Sigmoid colon (tissue), 7 donors: ENCODE results near the gene GFY. TPM values are rescaled to one million over a fixed set of nuclear protein-coding genes. Genes with fewer than 3 reads are reported as not detected.

Source experiments
- DNase-seq: peaks from one replicate; pipeline ENCODE4 v3.0.0-alpha.2; 2019
- H3K27ac ChIP-seq, 4 donors: fragments of 200-600 bp; sonication (generic); one replicate each; pipeline ENCODE4 v1.5.1; 2016 to 2019; ENCODE audit warnings: mild to moderate bottlenecking in 1 of 4
- H3K27me3 ChIP-seq, 3 donors: fragments of 200-600 bp; sonication (generic); one replicate each; pipeline ENCODE4 v1.5.1; 2019; ENCODE audit warnings: mild to moderate bottlenecking in 1 of 3
- H3K36me3 ChIP-seq, 4 donors: fragments of 200-600 bp; sonication (generic); one replicate each; pipeline ENCODE4 v1.5.1; 2016 to 2019
- H3K4me1 ChIP-seq, 4 donors: fragments of 200-600 bp; sonication (generic); one replicate each; pipeline ENCODE4 v1.5.1; 2017 to 2019
- H3K4me3 ChIP-seq, 4 donors: fragments of 200-600 bp; sonication (generic); one replicate each; pipeline ENCODE4 v1.5.1; 2017 to 2019; ENCODE audit warnings: mild to moderate bottlenecking in 2 of 4, moderate library complexity in 1 of 4
- H3K9me3 ChIP-seq, 4 donors: fragments of 200-600 bp in 3 of 4; sonication (generic) in 3 of 4; one replicate each; pipeline versions ENCODE4 v1.5.1 to v1.6.1; 2013 to 2019
- CTCF ChIP-seq, 4 experiments: fragments of 450-650 bp in 3 of 4; fragments of 200-600 bp in 1 of 4; IDR thresholded peaks; one replicate each; pipeline ENCODE4 v1.5.1; 2016 to 2019; ENCODE audit warnings: antibody characterized with exemption in 4 of 4, mild to moderate bottlenecking in 3 of 4, moderate library complexity in 2 of 4
- EP300 ChIP-seq, 4 donors: sonication (generic); formaldehyde crosslinking; IDR thresholded peaks; one replicate each; pipeline ENCODE4 v1.6.1; 2017; ENCODE audit warnings: antibody characterized with exemption in 4 of 4
- POLR2A ChIP-seq, 2 donors: fragments of 450-650 bp; IDR thresholded peaks; one replicate each; pipeline ENCODE4 v1.6.1; 2016; ENCODE audit warnings: antibody characterized with exemption in 2 of 2, mild to moderate bottlenecking in 2 of 2, moderate library complexity in 2 of 2
- POLR2AphosphoS5 ChIP-seq, 4 donors: sonication (generic); formaldehyde crosslinking; IDR thresholded peaks; one replicate each; pipeline ENCODE4 v1.6.1; 2017; ENCODE audit warnings: antibody characterized with exemption in 4 of 4
- WGBS, 2 donors: extraction: QIAGEN DNeasy Blood & Tissue Kit; methylation state at CpG; one replicate each; pipeline ENCODE4 v1.1.7; 2013; 5-methylcytosine and 5-hydroxymethylcytosine counted together
- intact Hi-C: fragments of 100-400 bp; cut with DNase I; formaldehyde crosslinking; loops from one replicate; pipeline ENCODE4 v1.15.1; 2023
- polyA plus RNA-seq, 3 donors: library from polyadenylated mRNA; stranded (reverse); fragments of 200-250 nt; gene quantifications; one replicate each; pipeline ENCODE4 v1.2.3, GENCODE V29; 2013
- total RNA-seq, 4 donors: library from RNA; depleted of rRNA; stranded (reverse); fragments of >200 nt; gene quantifications; one replicate each; pipeline ENCODE4 v1.1.0, GENCODE V29; 2016
- donor health status: healthy with polysubstance abuse.
- donor health status: Bipolar disorder and iron deficiency.
- donor health status: healthy.

Gene GFY
- total and polyA plus RNA-seq, 7 donors, result not detected

GRCh38 chr19:49390929-49391359 is 34.2 kb upstream of the GFY start:
- intact Hi-C loops, result no loop called here
- Histone ChIP-seq H3K4me1 (peaks cover 0 to 3% (median 0%) of the 10 kb centered on the region in 4 donors), H3K36me3 (no peaks in the 10 kb centered on the region), H3K9me3 (no peaks in the 10 kb centered on the region), H3K4me3 (no peak overlapping the region), H3K27ac (no peak overlapping the region), H3K27me3 (peaks cover 6 to 47% (median 14%) of the 10 kb centered on the region in 3 donors)
- TF ChIP-seq EP300 (IDR thresholded peaks at IDR 0.05) (no peak), CTCF (IDR thresholded peaks at IDR 0.05) (no peak), POLR2AphosphoS5 (IDR thresholded peaks at IDR 0.05) (no peak), POLR2A (IDR thresholded peaks at IDR 0.05) (no peak)
- no peak for DNase-seq
- 29 to 53% methylated on average over 9 of the region's 9 CpGs for WGBS, 2 donors

- 12 to 30% methylated on average over 13 to 14 of the region's 14 CpGs for WGBS, 2 donors
- peaks cover 6 to 52% (median 14%) of the 10 kb centered on the region in 3 donors for H3K27me3 ChIP-seq
- TF ChIP-seq CTCF (IDR thresholded peaks at IDR 0.05), result peak; percentile 61 to 77 (median 68)
- TF ChIP-seq EP300 (IDR thresholded peaks at IDR 0.05), result no peak
- TF ChIP-seq POLR2A (IDR thresholded peaks at IDR 0.05), result no peak
- no peak for TF ChIP-seq POLR2AphosphoS5 (IDR thresholded peaks at IDR 0.05)
- no peak overlapping the region for H3K4me3 ChIP-seq
- intact Hi-C loops, result loop anchor here (1.0 to 2.0 kb wide), 2 partner anchors 52 to 155 kb away; no protein-coding TSS in a partner anchor
- peak; percentile 88 for DNase-seq
- H3K27ac ChIP-seq, result no peak overlapping the region
- H3K36me3 ChIP-seq, result no peaks in the 10 kb centered on the region
- H3K9me3 ChIP-seq, result no peaks in the 10 kb centered on the region
- peaks cover 0 to 3% (median 0%) of the 10 kb centered on the region in 4 donors for H3K4me1 ChIP-seq
Observed at GRCh38 chr19:49391581-49392399, 33.4 kb upstream of the GFY start.

GRCh38 chr19:49393881-49394280 is 31.3 kb upstream of the GFY start:
- H3K36me3 ChIP-seq, result no peaks in the 10 kb centered on the region
- TF ChIP-seq POLR2AphosphoS5 (IDR thresholded peaks at IDR 0.05) (no peak), EP300 (IDR thresholded peaks at IDR 0.05) (no peak), CTCF (IDR thresholded peaks at IDR 0.05) (no peak)
- H3K9me3 ChIP-seq, result no peaks in the 10 kb centered on the region
- no peak for DNase-seq
- no peak overlapping the region for H3K27ac ChIP-seq
- no peaks in the 10 kb centered on the region for H3K4me1 ChIP-seq
- H3K4me3 ChIP-seq, result no peak overlapping the region
- WGBS, 2 donors, result 67 to 69% methylated on average over 5 of the region's 5 CpGs
- intact Hi-C loops, result loop anchor here (2.0 kb wide), 1 partner anchor 153 kb away; no protein-coding TSS in a partner anchor
- H3K27me3 ChIP-seq, result peaks cover 6 to 42% (median 14%) of the 10 kb centered on the region in 3 donors

- no peaks in the 10 kb centered on the region for H3K9me3 ChIP-seq
- intact Hi-C loops, result no loop called here
- no peak overlapping the region for H3K4me3 ChIP-seq
- peaks cover 6 to 36% (median 14%) of the 10 kb centered on the region in 3 donors for H3K27me3 ChIP-seq
- no peaks in the 10 kb centered on the region for H3K36me3 ChIP-seq
- no peak for TF ChIP-seq POLR2A (IDR thresholded peaks at IDR 0.05)
- TF ChIP-seq EP300 (IDR thresholded peaks at IDR 0.05), result no peak
- TF ChIP-seq CTCF (IDR thresholded peaks at IDR 0.05), result no peak
- no peak for TF ChIP-seq POLR2AphosphoS5 (IDR thresholded peaks at IDR 0.05)
- no peak for DNase-seq
- no peak overlapping the region for H3K27ac ChIP-seq
- WGBS, 2 donors, result 68 to 77% methylated on average over 15 of the region's 15 CpGs
- H3K4me1 ChIP-seq, result no peaks in the 10 kb centered on the region
Observed at GRCh38 chr19:49395581-49396407, 29.4 kb upstream of the GFY start.
